Vagina (tissue), 2 donors: ENCODE measurements around the gene FMN2.

Experiments
- CTCF ChIP-seq, 3 experiments: fragments of 450-650 bp in 2 of 3; fragments of 200-600 bp in 1 of 3; sonication (generic) in 1 of 3; IDR thresholded peaks; one replicate each; pipeline ENCODE4 v1.5.1; 2017 to 2019; ENCODE audit warnings: antibody characterized with exemption in 3 of 3, mild to moderate bottlenecking in 2 of 3, moderate library complexity in 2 of 3
- POLR2A ChIP-seq, 2 donors: fragments of 450-650 bp; IDR thresholded peaks; one replicate each; pipeline ENCODE4 v1.6.1; 2017; ENCODE audit warnings: antibody characterized with exemption in 2 of 2, mild to moderate bottlenecking in 2 of 2, moderate library complexity in 2 of 2
- POLR2AphosphoS5 ChIP-seq, 2 donors: sonication (generic); formaldehyde crosslinking; IDR thresholded peaks; one replicate each; pipeline ENCODE4 v1.9.0; 2017; ENCODE audit warnings: antibody characterized with exemption in 2 of 2, mild to moderate bottlenecking in 2 of 2, low read depth in 1 of 2; ENCODE audit not compliant: insufficient read depth in 1 of 2

- TF ChIP-seq CTCF (IDR thresholded peaks at IDR 0.05) (no peak), POLR2A (IDR thresholded peaks at IDR 0.05) (no peak), POLR2AphosphoS5 (IDR thresholded peaks at IDR 0.05; ENCODE audit: insufficient read depth in 1 of 2, low read depth in 1 of 2) (no peak)
These were observed 424.4 kb downstream of the FMN2 start for GRCh38 chr1:240516069-240516468.
